H1 (cell line): ENCODE results near the gene VTN. TPM values are rescaled to one million over a fixed set of nuclear protein-coding genes. Genes with fewer than 3 reads are reported as not detected.

Experiments used
- CTCF ChIA-PET: fragments of 300-600 bp; sonication (Branson Sonifier 250); formaldehyde crosslinking; loops from one replicate; lab custom pipeline; 2021; ENCODE audit not compliant: partially characterized antibody; lab: Charles Lee
- POLR2A ChIA-PET: fragments of 300-600 bp; sonication (Branson Sonifier 250); formaldehyde crosslinking; loops from one replicate; lab custom pipeline; 2021; ENCODE audit warnings: inconsistent platforms; ENCODE audit not compliant: partially characterized antibody; lab: Charles Lee
- DNase-seq, 2 experiments: peaks; one replicate each; pipeline versions ENCODE4 v3.0.0 to v3.0.0-alpha.2; 2010 to 2022; ENCODE audit warnings: low spot score in 2 of 2, low read depth in 1 of 2, mixed read lengths in 1 of 2
- FAIRE-seq: peaks from 2 replicates; lab custom pipeline; 2011; peaks lifted over from hg19 to GRCh38; lab: Jason Lieb, UNC
- H2AFZ ChIP-seq: 2 replicates; pipeline ENCODE4 v1.8.1; 2012; ENCODE audit warnings: low read length, inconsistent platforms
- H2AK5ac ChIP-seq: 2 replicates; pipeline ENCODE4 v1.6.1; 2013; ENCODE audit warnings: low read depth, low read length
- H2BK120ac ChIP-seq: replicated peaks from 2 replicates; pipeline ENCODE3; 2013; ENCODE audit warnings: low read depth, low read length, inconsistent platforms
- H2BK12ac ChIP-seq: 2 replicates; pipeline ENCODE4 v1.6.1; 2013; ENCODE audit warnings: low read depth, low read length
- H2BK15ac ChIP-seq: 2 replicates; pipeline ENCODE4 v1.6.1; 2013; ENCODE audit warnings: low read length
- H2BK20ac ChIP-seq: 2 replicates; pipeline ENCODE4 v1.6.1; 2013; ENCODE audit warnings: low read length
- H2BK5ac ChIP-seq: 2 replicates; pipeline ENCODE4 v1.6.1; 2013; ENCODE audit warnings: low read depth, low read length
- H3K14ac ChIP-seq: 2 replicates; pipeline ENCODE4 v1.6.1; 2013; ENCODE audit warnings: inconsistent platforms; ENCODE audit not compliant: insufficient read length
- H3K18ac ChIP-seq: 2 replicates; pipeline ENCODE4 v1.6.1; 2013; ENCODE audit warnings: low read length; ENCODE audit errors: extremely low read depth
- H3K23ac ChIP-seq: 2 replicates; pipeline ENCODE4 v1.6.1; 2013; ENCODE audit warnings: inconsistent platforms; ENCODE audit not compliant: insufficient read length
- H3K23me2 ChIP-seq: 2 replicates; pipeline ENCODE4 v1.6.1; 2013; ENCODE audit warnings: low read depth, low read length
- H3K27ac ChIP-seq: 2 replicates; pipeline ENCODE4 v1.6.1; 2011; ENCODE audit warnings: low read depth, low read length, inconsistent platforms
- H3K27me3 ChIP-seq, 4 experiments: replicated peaks in 1 of 4; 1 replicate in 1 of 4; 2 replicates in 3 of 4; pipeline versions ENCODE4 v1.6.1 to v1.8.1; 2011 to 2013; ENCODE audit warnings: low read length in 3 of 4, mild to moderate bottlenecking in 3 of 4, inconsistent platforms in 2 of 4, mixed read lengths in 2 of 4, moderate library complexity in 1 of 4; ENCODE audit not compliant: control insufficient read depth in 3 of 4, insufficient read depth in 3 of 4; ENCODE audit errors: extremely low read depth in 1 of 4
- H3K36me3 ChIP-seq, 4 experiments: 2 replicates each; pipeline versions ENCODE4 v1.6.1 to v1.8.1; 2011 to 2013; ENCODE audit warnings: mild to moderate bottlenecking in 4 of 4, low read length in 3 of 4, moderate library complexity in 2 of 4, control low read depth in 1 of 4, inconsistent platforms in 1 of 4; ENCODE audit not compliant: insufficient read depth in 4 of 4, control insufficient read depth in 2 of 4
- H3K4ac ChIP-seq: replicated peaks from 2 replicates; pipeline ENCODE3; 2013; ENCODE audit warnings: low read length, low read depth, mixed read lengths, inconsistent platforms; ENCODE audit not compliant: insufficient read length
- H3K4me1 ChIP-seq, 4 experiments: replicated peaks in 1 of 4; 1 replicate in 1 of 4; 2 replicates in 3 of 4; pipeline versions ENCODE4 v1.6.1 to v1.8.1; 2011 to 2013; ENCODE audit warnings: low read length in 3 of 4, inconsistent platforms in 2 of 4, mixed read lengths in 1 of 4; ENCODE audit not compliant: insufficient read depth in 4 of 4, control insufficient read depth in 3 of 4
- H3K4me2 ChIP-seq, 2 experiments: 2 replicates each; pipeline versions ENCODE4 v1.6.1 to v1.8.1; 2011 to 2013; ENCODE audit warnings: low read depth in 2 of 2, low read length in 2 of 2, control low read depth in 1 of 2, inconsistent platforms in 1 of 2, mild to moderate bottlenecking in 1 of 2; ENCODE audit not compliant: insufficient read depth in 1 of 2
- H3K4me3 ChIP-seq, 4 experiments: fragments of 200-600, 300-600 bp in 1 of 4; sonication (generic), shearing (Covaris generic), sonication (Bioruptor Twin) in 1 of 4; 2 replicates each; pipeline versions ENCODE4 v1.5.1 to v1.8.1; 2011 to 2016; ENCODE audit warnings: low read length in 4 of 4, low read depth in 3 of 4, control low read depth in 2 of 4, inconsistent platforms in 2 of 4, mild to moderate bottlenecking in 2 of 4, mixed read lengths in 1 of 4, moderate library complexity in 1 of 4; ENCODE audit not compliant: insufficient read depth in 2 of 4; ENCODE audit errors: extremely low read depth in 1 of 4
- H3K56ac ChIP-seq: replicated peaks from 2 replicates; pipeline ENCODE3; 2013; ENCODE audit warnings: low read depth, mild to moderate bottlenecking, mixed read lengths, low read length, inconsistent platforms; ENCODE audit not compliant: insufficient read length
- H3K79me1 ChIP-seq: 2 replicates; pipeline ENCODE4 v1.6.1; 2013; ENCODE audit warnings: low read depth, low read length, control low read depth
- H3K79me2 ChIP-seq, 2 experiments: 2 replicates each; pipeline versions ENCODE4 v1.6.1 to v1.8.1; 2012 to 2013; ENCODE audit warnings: low read length in 2 of 2, mild to moderate bottlenecking in 2 of 2, inconsistent platforms in 1 of 2; ENCODE audit not compliant: insufficient read depth in 2 of 2, control insufficient read depth in 1 of 2
- H3K9ac ChIP-seq, 4 experiments: replicated peaks in 1 of 4; 1 replicate in 1 of 4; 2 replicates in 3 of 4; pipeline versions ENCODE4 v1.6.1 to v1.8.1; 2011 to 2013; ENCODE audit warnings: low read depth in 3 of 4, low read length in 3 of 4, control low read depth in 2 of 4, mild to moderate bottlenecking in 2 of 4, moderate library complexity in 2 of 4, inconsistent platforms in 1 of 4; ENCODE audit errors: extremely low read depth in 1 of 4
- H3K9me3 ChIP-seq, 2 experiments: 2 replicates each; pipeline versions ENCODE4 v1.6.1 to v1.8.1; 2012 to 2013; ENCODE audit warnings: mild to moderate bottlenecking in 2 of 2, moderate library complexity in 2 of 2, control low read depth in 1 of 2, inconsistent platforms in 1 of 2, low read depth in 1 of 2, low read length in 1 of 2, mixed read lengths in 1 of 2; ENCODE audit not compliant: insufficient read depth in 2 of 2
- H4K20me1 ChIP-seq, 2 experiments: replicated peaks in 1 of 2; 2 replicates each; pipeline versions ENCODE3 to v1.8.1; 2011 to 2013; ENCODE audit warnings: inconsistent platforms in 2 of 2, low read length in 2 of 2, mild to moderate bottlenecking in 1 of 2; ENCODE audit not compliant: insufficient read depth in 2 of 2, control insufficient read depth in 1 of 2
- H4K5ac ChIP-seq: 2 replicates; pipeline ENCODE4 v1.6.1; 2013; ENCODE audit warnings: low read length, low read depth, mixed read lengths, inconsistent platforms; ENCODE audit not compliant: insufficient read length
- H4K8ac ChIP-seq: 2 replicates; pipeline ENCODE4 v1.8.0; 2013; ENCODE audit warnings: mild to moderate bottlenecking, moderate library complexity, low read length, inconsistent platforms; ENCODE audit not compliant: insufficient read depth; ENCODE audit errors: extremely low read depth
- H4K91ac ChIP-seq: replicated peaks from 2 replicates; pipeline ENCODE3; 2013; ENCODE audit warnings: low read length, mixed read lengths, inconsistent platforms; ENCODE audit not compliant: insufficient read length
- ATF2 ChIP-seq: IDR thresholded peaks from 2 replicates; pipeline ENCODE4 v1.6.1; 2012; ENCODE audit warnings: low read length, inconsistent platforms
- BACH1 ChIP-seq: IDR thresholded peaks from 2 replicates; pipeline ENCODE4 v1.6.1; 2012; ENCODE audit warnings: low read length, improper control_type of control experiment
- CTBP2 ChIP-seq: IDR thresholded peaks from 2 replicates; pipeline ENCODE4 v1.7.0; 2011; ENCODE audit warnings: borderline replicate concordance, mild to moderate bottlenecking, moderate library complexity, mixed read lengths, low read length; ENCODE audit not compliant: insufficient read depth, insufficient read length
- EZH2 ChIP-seq: fragments of 200-600 bp; sonication (generic); IDR thresholded peaks from 2 replicates; pipeline ENCODE4 v1.7.1; 2012; ENCODE audit warnings: low read depth, mild to moderate bottlenecking, moderate library complexity, low read length, inconsistent platforms; ENCODE audit not compliant: severe bottlenecking
- HDAC2 ChIP-seq, 2 experiments: fragments of 300-600 bp in 1 of 2; sonication (generic) in 1 of 2; IDR thresholded peaks; 2 replicates each; pipeline ENCODE4 v1.6.1; 2011 to 2012; ENCODE audit warnings: low read depth in 2 of 2, low read length in 2 of 2, mild to moderate bottlenecking in 2 of 2, moderate library complexity in 2 of 2, borderline replicate concordance in 1 of 2, inconsistent platforms in 1 of 2
- JUN ChIP-seq: IDR thresholded peaks from 2 replicates; pipeline ENCODE4 v1.6.1; 2011; ENCODE audit warnings: low read depth, mild to moderate bottlenecking, improper control_type of control experiment, low read length
- JUND ChIP-seq: IDR thresholded peaks from 2 replicates; pipeline ENCODE4 v1.6.1; 2011; ENCODE audit warnings: mild to moderate bottlenecking, improper control_type of control experiment, low read length
- KDM4A ChIP-seq: IDR thresholded peaks from one replicate; pipeline ENCODE4 v1.7.1; 2012; ENCODE audit warnings: low read depth, mild to moderate bottlenecking, moderate library complexity, low read length, inconsistent platforms; ENCODE audit not compliant: severe bottlenecking
- MAFK ChIP-seq: IDR thresholded peaks from 2 replicates; pipeline ENCODE4 v1.6.1; 2012; ENCODE audit warnings: low read depth, mild to moderate bottlenecking, improper control_type of control experiment, low read length
- RFX5 ChIP-seq: IDR thresholded peaks from 2 replicates; pipeline ENCODE4 v1.6.1; 2011; ENCODE audit warnings: low read depth, low read length, improper control_type of control experiment, borderline replicate concordance
- SP4 ChIP-seq: IDR thresholded peaks from 2 replicates; pipeline ENCODE4 v1.6.1; 2012; ENCODE audit warnings: low read length, inconsistent platforms
- polyA plus RNA-seq, 7 experiments: library from polyadenylated mRNA; depleted of rRNA in 3 of 7; stranded (reverse) in 5 of 7; unstranded in 2 of 7; fragments of >200 nt in 5 of 7; fragments of 200-250 nt in 2 of 7; gene quantifications; 1 replicate in 5 of 7; 2 replicates in 1 of 7; 4 replicates in 1 of 7; pipeline versions ENCODE4 v1.2.1 to v1.2.3, GENCODE V29; 2011 to 2013; ENCODE audit warnings: missing spikeins in 2 of 7, mixed read lengths in 2 of 7
- total RNA-seq: library from RNA; stranded (reverse); fragmentation: NEBNext Ultra II Directional; extraction: Animal tissue kit (Norgen Biotek cat#: 25700); gene quantifications from 2 replicates; pipeline ENCODE4 v1.2.1, GENCODE V29; 2021
- TF ChIP-seq, protein P1 (sequence below): IDR thresholded peaks from 2 replicates; pipeline ENCODE4 v1.6.1; 2012; ENCODE audit warnings: inconsistent platforms

VTN gene
- total and polyA plus RNA-seq, 2 of the 8 experiments (the other 6 are each of a cell fraction or from before 2014, with no cell fraction given): 0.18 TPM; not detected in 1

GRCh38 chr17:28386391-28386790 lies 16.3 kb upstream of the VTN start:
- H3K9ac ChIP-seq: no peak overlapping the region
- peaks cover 31 to 49% (median 42%) of the 10 kb centered on the region in 4 experiments for H3K27me3 ChIP-seq
- ChIA-PET CTCF (interaction anchor here (0.9 to 14.7 kb wide), 4 partner anchors 19 to 153 kb away, joined by 4 to 142 read pairs (median 6); no protein-coding TSS in a partner anchor), POLR2A (interaction anchor here (12.7 kb wide), 1 partner anchor 16 kb away, joined by 135 read pairs; the partner anchor contains the start of gene SLC46A1)
- no peak overlapping the region for H2AFZ ChIP-seq
- H3K27ac ChIP-seq: no peak overlapping the region
- no peak overlapping the region for H2BK20ac ChIP-seq
- H3K36me3 ChIP-seq: 0 out of 8 replicates have a peak, but pooled peaks cover 0 to 3% (median 0%) of the 10 kb centered on the region in 4 experiments
- H4K8ac ChIP-seq: no peak overlapping the region
- H3K4me1 ChIP-seq: peaks cover 0 to 13% (median 6%) of the 10 kb centered on the region in 4 experiments; a peak in 4 of 7 replicates
- no peak overlapping the region for H3K4ac ChIP-seq
- H2BK5ac ChIP-seq: no peak overlapping the region
- no peak overlapping the region for H2BK15ac ChIP-seq
- H3K14ac ChIP-seq: no peak overlapping the region
- H2BK120ac ChIP-seq: no peak overlapping the region
- FAIRE-seq: no peak
- H3K23me2 ChIP-seq: peaks cover 13% of the 10 kb centered on the region
- no peak overlapping the region for H3K4me3 ChIP-seq
- no peak for DNase-seq
- H3K79me1 ChIP-seq: no peaks in the 10 kb centered on the region
- no peak overlapping the region for H3K18ac ChIP-seq
- no peak overlapping the region for H2AK5ac ChIP-seq
- H2BK12ac ChIP-seq: no peak overlapping the region
- H3K23ac ChIP-seq: no peak overlapping the region
- no peak overlapping the region for H3K56ac ChIP-seq
- H3K4me2 ChIP-seq: no peak overlapping the region
- no peak overlapping the region for H4K5ac ChIP-seq
- H3K9me3 ChIP-seq: no peaks in the 10 kb centered on the region
- H4K20me1 ChIP-seq: peaks cover 0 to 2% of the 10 kb centered on the region in 2 experiments
- H3K79me2 ChIP-seq: no peaks in the 10 kb centered on the region
- no peak overlapping the region for H4K91ac ChIP-seq
- TF ChIP-seq JUND (no peak), BACH1 (no peak), CTBP2 (no peak), RFX5 (no peak), MAFK (no peak), EZH2 (no peak), SP4 (no peak), ATF2 (no peak), KDM4A (no peak), JUN (no peak), HDAC2 (IDR thresholded peaks at IDR 0.05; ENCODE audit: borderline replicate concordance in 1 of 2, low read depth in 2 of 2, low read length in 2 of 2) (no peak)
- TF ChIP-seq, protein P1, sequence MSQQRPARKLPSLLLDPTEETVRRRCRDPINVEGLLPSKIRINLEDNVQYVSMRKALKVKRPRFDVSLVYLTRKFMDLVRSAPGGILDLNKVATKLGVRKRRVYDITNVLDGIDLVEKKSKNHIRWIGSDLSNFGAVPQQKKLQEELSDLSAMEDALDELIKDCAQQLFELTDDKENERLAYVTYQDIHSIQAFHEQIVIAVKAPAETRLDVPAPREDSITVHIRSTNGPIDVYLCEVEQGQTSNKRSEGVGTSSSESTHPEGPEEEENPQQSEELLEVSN: no peak
